ENCODE results near the gene LRRC8E.

The LRRC8E gene

DNA sequence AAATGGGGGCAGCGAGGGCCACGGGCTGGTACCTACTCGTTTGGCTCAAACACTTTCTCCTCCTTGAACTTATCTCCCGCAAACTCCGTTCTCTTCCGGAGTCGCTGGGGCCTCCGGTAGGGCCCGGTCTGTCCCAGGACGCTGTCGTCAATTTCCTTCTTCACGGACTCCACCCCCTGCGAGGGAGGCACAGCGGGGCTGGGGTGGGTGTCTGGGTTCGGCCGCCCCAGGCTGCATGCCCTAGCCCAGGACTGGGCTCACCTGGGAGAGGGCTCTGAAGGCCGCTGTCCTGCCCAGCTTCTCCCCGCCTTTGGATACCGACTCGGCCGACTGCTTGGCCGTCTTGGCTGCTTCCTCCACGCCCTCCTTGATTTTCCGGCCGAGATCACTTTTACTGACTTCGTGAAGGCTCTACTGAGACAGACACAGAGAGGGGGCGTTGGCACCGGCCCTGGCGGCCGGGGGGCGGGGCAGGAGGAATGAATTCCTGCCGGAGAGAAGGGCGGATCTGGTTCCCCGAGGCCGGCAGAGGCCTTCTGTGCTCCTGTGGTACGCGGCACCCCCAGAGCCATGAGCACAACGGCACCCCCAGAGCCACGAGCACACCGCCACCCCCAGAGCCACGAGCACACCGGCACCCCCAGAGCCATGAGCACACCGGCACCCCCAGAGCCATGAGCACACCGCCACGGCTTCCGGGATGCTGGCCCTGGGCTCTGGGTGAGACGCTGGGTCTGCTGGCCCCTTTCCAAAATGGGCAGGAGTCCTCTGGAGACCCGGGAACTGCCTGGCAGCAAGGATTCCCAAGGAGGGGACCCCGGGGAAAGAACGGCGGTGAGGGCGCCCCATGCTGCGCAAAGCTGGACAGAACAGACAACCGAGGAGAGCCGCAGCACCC is 45.8 kb downstream of the LRRC8E start:
- DNase-seq = no peak

DNA sequence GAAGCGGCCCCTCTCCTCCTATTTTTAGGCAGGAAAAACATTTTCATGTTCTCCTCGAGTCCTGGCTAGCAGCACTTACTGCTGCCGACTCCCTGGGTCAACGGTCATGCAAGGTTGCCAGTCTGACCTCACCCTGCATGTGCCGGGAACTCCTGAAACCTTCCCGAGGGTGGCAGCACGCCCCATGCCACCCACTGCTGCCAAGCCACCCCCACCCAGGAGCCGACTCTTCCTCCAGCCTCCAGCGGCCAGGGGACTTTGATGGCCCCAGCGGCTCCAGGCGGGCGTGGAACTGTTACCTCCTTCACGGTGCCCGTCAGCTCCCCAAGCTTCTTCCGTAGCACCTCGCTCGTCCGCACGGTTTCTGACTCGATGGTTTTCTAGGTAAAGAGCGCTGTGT is 46.5 kb downstream of the LRRC8E start:
- DNase-seq = no peak

DNA sequence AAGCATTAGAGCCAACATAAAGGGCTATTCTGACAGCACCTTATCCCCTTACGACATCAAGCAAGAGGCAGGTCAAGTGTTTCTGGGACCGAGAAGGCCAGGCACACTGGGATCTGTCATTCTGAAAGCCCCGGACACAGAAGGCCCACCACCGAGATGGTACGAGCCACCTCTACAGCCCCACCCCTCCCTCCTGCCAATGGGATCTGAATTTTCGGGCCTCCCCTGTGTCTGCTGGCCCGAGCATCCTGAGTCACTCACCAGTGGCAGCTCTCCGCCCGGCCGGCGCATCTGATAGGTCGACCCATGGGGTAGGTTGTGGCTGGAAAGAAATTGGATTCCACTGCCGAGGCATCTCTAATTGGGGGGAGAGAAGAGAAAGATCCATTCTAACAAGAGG is 52.5 kb downstream of the LRRC8E start:
- DNase-seq = no peak

DNA sequence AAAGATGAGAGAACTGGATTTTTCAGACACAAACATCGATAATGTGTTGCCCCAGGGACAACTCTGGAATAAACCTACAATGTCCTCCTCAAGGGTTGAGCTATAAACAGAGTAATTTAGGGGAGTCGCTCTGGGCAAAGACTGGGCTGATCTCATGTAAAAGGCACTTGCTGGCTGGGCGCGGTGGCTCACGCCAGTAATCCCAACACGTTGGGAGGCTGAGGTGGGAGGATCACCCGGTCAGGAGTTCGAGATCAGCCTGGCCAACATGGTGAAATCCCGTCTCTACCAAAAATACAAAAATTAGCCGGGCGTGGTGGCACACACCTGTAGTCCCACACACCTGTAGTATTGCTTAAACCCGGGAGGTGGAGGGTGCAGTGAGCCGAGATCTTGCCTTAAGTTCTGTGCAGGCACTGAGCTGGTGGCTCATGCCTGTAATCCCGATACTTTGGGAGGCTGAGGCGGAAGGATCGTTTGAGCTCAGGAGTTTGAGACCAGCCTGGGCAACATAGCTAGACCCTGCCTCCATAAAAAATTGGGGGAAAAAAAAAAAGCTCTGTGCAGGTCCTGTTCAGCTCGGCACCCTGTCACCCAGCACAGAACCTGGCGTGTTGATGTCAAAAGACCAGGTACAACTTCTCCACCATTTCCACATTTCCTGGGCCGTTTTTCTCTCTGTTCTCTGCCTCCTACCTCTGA is 53.7 kb downstream of the LRRC8E start:
- DNase-seq = no peak

DNA sequence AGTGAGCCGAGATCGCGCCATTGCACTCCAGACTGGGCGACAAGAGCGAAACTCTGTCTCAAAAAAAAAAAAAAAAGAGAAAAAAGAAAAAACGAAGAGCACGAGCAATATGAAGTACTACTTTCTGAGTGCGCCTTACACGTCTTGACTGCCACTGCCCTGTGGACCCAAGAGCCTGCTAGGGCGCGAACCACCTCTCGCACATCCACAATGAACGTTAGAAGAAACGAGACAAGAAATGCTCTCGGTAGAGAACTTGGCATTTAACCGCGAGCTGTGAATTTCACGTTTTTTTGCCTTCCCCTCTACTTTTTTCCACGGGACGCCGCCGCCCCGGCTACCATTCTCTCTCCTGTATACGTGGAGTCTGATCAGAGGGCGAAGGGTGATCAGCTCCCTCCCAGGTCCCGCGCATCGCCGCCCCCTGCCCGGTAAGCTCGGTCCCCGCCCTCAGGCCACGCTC is 54.7 kb downstream of the LRRC8E start:
- no peak for DNase-seq

DNA sequence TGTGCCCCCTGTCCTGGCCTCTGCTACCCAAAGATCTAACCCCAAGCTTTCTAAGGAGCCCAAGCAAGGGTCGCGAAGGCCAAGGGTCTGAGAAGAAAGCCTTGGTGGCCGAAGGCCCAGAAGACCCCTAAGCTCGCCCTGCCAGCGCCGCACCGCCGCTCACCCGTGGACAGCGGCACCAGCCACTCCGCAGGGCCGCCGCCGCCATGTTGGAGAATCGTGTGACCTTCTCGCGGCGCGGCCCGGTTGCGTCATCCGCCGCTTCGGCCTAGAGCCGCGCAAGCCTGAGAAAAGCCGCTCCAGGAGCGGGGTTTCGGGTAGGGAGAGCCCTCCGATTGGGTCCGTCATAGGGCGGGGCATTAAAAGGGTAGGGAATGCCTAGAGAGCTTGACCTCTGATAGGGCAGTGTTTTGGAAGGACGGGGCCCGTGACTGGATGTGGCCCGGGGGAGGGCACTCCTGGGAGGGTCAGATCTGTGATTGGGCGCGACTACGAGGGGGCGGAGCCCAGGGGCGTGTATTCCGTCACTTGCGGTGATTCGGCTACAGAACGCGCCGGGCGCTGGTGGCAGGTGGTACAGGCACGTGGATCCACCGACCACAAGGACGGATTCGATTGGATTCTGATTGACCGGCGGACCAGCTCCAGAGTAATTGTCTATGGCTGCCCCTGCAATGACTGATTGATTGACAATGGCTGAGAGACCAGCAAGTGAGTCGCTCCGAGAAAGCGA is 55.3 kb downstream of the LRRC8E start, which contains the start of gene TIMM44:
Gene TIMM44, minus strand, starts transcription at position 223 of the 733 bp plus-strand sequence. Its CDS starts 15 bp downstream, at position 208.
- DNase-seq = peak; percentile 97

DNA sequence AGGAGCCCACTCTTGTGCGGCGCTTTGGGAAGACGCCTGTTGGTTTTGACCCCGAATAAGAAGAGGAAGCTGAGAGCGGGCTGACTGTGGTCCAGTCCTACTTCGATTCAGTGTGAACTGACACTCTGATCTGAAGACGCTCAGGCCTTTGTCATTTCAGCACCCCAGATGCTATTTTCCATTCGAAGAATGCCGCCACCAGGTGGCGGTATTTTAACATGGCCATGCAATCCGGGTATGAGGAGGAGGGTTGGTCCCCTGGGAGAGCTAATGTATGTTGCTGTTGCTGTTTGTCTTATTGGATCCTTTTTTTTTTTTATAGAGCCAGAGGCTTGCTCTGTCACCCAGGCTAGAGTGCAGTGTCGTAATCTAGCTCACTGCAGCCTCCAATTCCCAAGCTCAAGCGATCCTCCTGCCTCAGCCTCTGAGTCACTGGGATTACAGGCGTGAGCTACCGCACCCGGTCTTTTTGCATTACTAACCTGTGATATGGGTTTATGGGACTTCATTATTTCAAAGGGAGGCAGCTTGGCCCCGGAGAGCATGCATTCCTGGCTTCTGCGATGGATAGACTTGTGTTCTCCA is 56.0 kb downstream of the LRRC8E start:
- peak; percentile 82 for DNase-seq

DNA sequence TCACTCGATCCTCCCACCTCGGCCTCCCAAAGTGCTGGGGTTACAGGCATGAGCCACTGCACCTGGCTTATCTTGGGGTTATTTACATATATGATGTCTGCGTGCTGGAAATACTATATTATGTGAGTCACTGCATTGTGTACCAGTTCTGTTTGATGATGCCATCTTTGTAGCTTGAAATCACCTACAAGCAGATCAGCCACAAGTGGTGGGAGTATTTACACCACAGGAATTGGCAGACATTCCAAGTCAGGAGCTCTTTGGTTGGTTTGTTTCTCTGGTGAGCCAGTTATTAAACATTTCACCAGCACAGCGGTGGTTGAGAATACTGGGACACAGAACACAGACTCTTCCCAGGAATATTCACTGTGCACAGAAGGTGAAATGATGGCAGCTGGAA is 59.6 kb downstream of the LRRC8E start:
- DNase-seq = no peak

Measured in NCI-H1694 treated with DMSO at 0.1 percent for 48 hours (cell line).